H9 (cell line): ENCODE measurements around the gene ZNF77. TPM values are rescaled to one million over a fixed set of nuclear protein-coding genes. Genes with fewer than 3 reads are reported as not detected.

Experiments used
- DNase-seq: peaks from one replicate; pipeline ENCODE4 v3.0.0-alpha.2; 2017
- H2AFZ ChIP-seq: one replicate; pipeline ENCODE4 v1.6.1; 2013; ENCODE audit warnings: mild to moderate bottlenecking, low read length, control low read depth, moderate library complexity
- H2AK5ac ChIP-seq: 2 replicates; pipeline ENCODE4 v1.6.1; 2013; ENCODE audit warnings: low read length, control low read depth, mixed read lengths; ENCODE audit not compliant: insufficient read length
- H2BK120ac ChIP-seq: one replicate; pipeline ENCODE4 v1.6.1; 2013; ENCODE audit warnings: low read depth, mild to moderate bottlenecking, low read length, control low read depth, inconsistent platforms; ENCODE audit not compliant: poor library complexity, severe bottlenecking
- H2BK12ac ChIP-seq: 2 replicates; pipeline ENCODE4 v1.6.1; 2013; ENCODE audit warnings: low read length, control low read depth, mixed read lengths, low read depth; ENCODE audit not compliant: insufficient read length
- H2BK15ac ChIP-seq: 2 replicates; pipeline ENCODE4 v1.6.1; 2013; ENCODE audit warnings: low read depth, low read length, control low read depth
- H2BK20ac ChIP-seq: one replicate; pipeline ENCODE4 v1.6.1; 2013; ENCODE audit warnings: low read depth, mild to moderate bottlenecking, low read length, control low read depth, inconsistent platforms; ENCODE audit not compliant: poor library complexity, severe bottlenecking
- H2BK5ac ChIP-seq: 2 replicates; pipeline ENCODE4 v1.6.1; 2013; ENCODE audit warnings: low read length, control low read depth, mixed read lengths; ENCODE audit not compliant: insufficient read length
- H3K14ac ChIP-seq: 2 replicates; pipeline ENCODE4 v1.6.1; 2013; ENCODE audit warnings: low read length, control low read depth; ENCODE audit not compliant: insufficient read depth
- H3K18ac ChIP-seq: 2 replicates; pipeline ENCODE4 v1.6.1; 2013; ENCODE audit warnings: low read depth, mild to moderate bottlenecking, mixed read lengths, low read length, control low read depth; ENCODE audit not compliant: insufficient read length
- H3K23ac ChIP-seq: 2 replicates; pipeline ENCODE4 v1.6.1; 2013; ENCODE audit warnings: low read length, control low read depth, mixed read lengths, low read depth; ENCODE audit not compliant: insufficient read length
- H3K23me2 ChIP-seq: 2 replicates; pipeline ENCODE4 v1.6.1; 2013; ENCODE audit warnings: low read depth, mild to moderate bottlenecking, mixed read lengths, low read length, control low read depth; ENCODE audit not compliant: insufficient read length, poor library complexity, severe bottlenecking
- H3K27ac ChIP-seq: 2 replicates; pipeline ENCODE4 v1.5.1; 2013; ENCODE audit warnings: low read length, control low read depth, mixed read lengths, low read depth; ENCODE audit not compliant: insufficient read length
- H3K27me3 ChIP-seq: 2 replicates; pipeline ENCODE4 v1.6.1; 2013; ENCODE audit warnings: low read length, control low read depth, inconsistent platforms; ENCODE audit not compliant: insufficient read depth
- H3K4ac ChIP-seq: 2 replicates; pipeline ENCODE4 v1.6.1; 2013; ENCODE audit warnings: low read depth, mild to moderate bottlenecking, control low read depth, inconsistent platforms, low read length, moderate library complexity
- H3K4me1 ChIP-seq: 2 replicates; pipeline ENCODE4 v1.6.1; 2013; ENCODE audit warnings: low read length, control low read depth, inconsistent platforms; ENCODE audit not compliant: insufficient read depth
- H3K4me2 ChIP-seq: 2 replicates; pipeline ENCODE4 v1.6.1; 2013; ENCODE audit warnings: low read length, control low read depth, mixed read lengths; ENCODE audit not compliant: insufficient read length, insufficient read depth
- H3K56ac ChIP-seq: 2 replicates; pipeline ENCODE4 v1.6.1; 2013; ENCODE audit warnings: low read depth, mild to moderate bottlenecking, mixed read lengths, low read length, control low read depth; ENCODE audit not compliant: insufficient read length
- H3K79me1 ChIP-seq: 2 replicates; pipeline ENCODE4 v1.6.1; 2013; ENCODE audit warnings: low read depth, mild to moderate bottlenecking, moderate library complexity, low read length, control low read depth, inconsistent platforms; ENCODE audit not compliant: insufficient read depth, poor library complexity, severe bottlenecking
- H3K79me2 ChIP-seq: 2 replicates; pipeline ENCODE4 v1.6.1; 2013; ENCODE audit warnings: low read length, control low read depth, inconsistent platforms; ENCODE audit not compliant: insufficient read depth
- H3K9ac ChIP-seq: 2 replicates; pipeline ENCODE4 v1.6.1; 2013; ENCODE audit warnings: low read length, control low read depth, mixed read lengths; ENCODE audit not compliant: insufficient read length; ENCODE audit errors: extremely low read depth
- H3K9me3 ChIP-seq: one replicate; pipeline ENCODE4 v1.6.1; 2013; ENCODE audit warnings: low read depth, low read length, inconsistent platforms; ENCODE audit not compliant: control insufficient read depth
- H3T11ph ChIP-seq: one replicate; pipeline ENCODE4 v1.6.1; 2013; ENCODE audit warnings: mild to moderate bottlenecking, low read length, control low read depth, inconsistent platforms
- H4K20me1 ChIP-seq: one replicate; pipeline ENCODE4 v1.6.1; 2013; ENCODE audit not compliant: control insufficient read depth, insufficient read length, insufficient read depth
- H4K5ac ChIP-seq: 2 replicates; pipeline ENCODE4 v1.6.1; 2013; ENCODE audit warnings: low read depth, mild to moderate bottlenecking, mixed read lengths, low read length, control low read depth; ENCODE audit not compliant: insufficient read length
- H4K8ac ChIP-seq: replicated peaks from 2 replicates; pipeline ENCODE4 v1.6.1; 2013; ENCODE audit warnings: low read length, control low read depth, mixed read lengths, low read depth; ENCODE audit not compliant: insufficient read length
- H4K91ac ChIP-seq: 2 replicates; pipeline ENCODE4 v1.6.1; 2013; ENCODE audit warnings: low read depth, mild to moderate bottlenecking, moderate library complexity, mixed read lengths, low read length, control low read depth; ENCODE audit not compliant: insufficient read length
- H3K27ac Mint-ChIP-seq, 3 experiments: 2 replicates in 2 of 3; 3 replicates in 1 of 3; pipeline ENCODE4 v1.8.0; 2020 to 2021; ENCODE audit warnings: mixed read lengths in 3 of 3, mild to moderate bottlenecking in 1 of 3, moderate library complexity in 1 of 3
- H3K27me3 Mint-ChIP-seq: 2 replicates; pipeline ENCODE4 v1.8.0; 2021; ENCODE audit warnings: low read depth, mild to moderate bottlenecking, moderate library complexity, mixed read lengths
- H3K36me3 Mint-ChIP-seq, 3 experiments: 2 replicates in 2 of 3; 3 replicates in 1 of 3; pipeline ENCODE4 v1.8.0; 2020 to 2021; ENCODE audit warnings: low read depth in 3 of 3, mixed read lengths in 3 of 3; ENCODE audit not compliant: insufficient read depth in 1 of 3
- H3K4me1 Mint-ChIP-seq, 2 experiments: 2 replicates each; pipeline ENCODE4 v1.8.0; 2020; ENCODE audit warnings: mixed read lengths in 2 of 2
- H3K4me3 Mint-ChIP-seq, 2 experiments: 2 replicates in 1 of 2; 3 replicates in 1 of 2; pipeline ENCODE4 v1.8.0; 2020 to 2021; ENCODE audit warnings: mild to moderate bottlenecking in 2 of 2, mixed read lengths in 2 of 2, moderate library complexity in 1 of 2
- H3K9me3 Mint-ChIP-seq, 2 experiments: 2 replicates in 1 of 2; 3 replicates in 1 of 2; pipeline ENCODE4 v1.8.0; 2020; ENCODE audit warnings: mild to moderate bottlenecking in 2 of 2, mixed read lengths in 2 of 2, moderate library complexity in 1 of 2
- CTCF ChIP-seq: fragments of 200-600 bp; sonication (generic); conservative IDR thresholded peaks from 3 replicates; pipeline ENCODE4 v1.8.0; 2021; ENCODE audit warnings: antibody characterized with exemption, mild to moderate bottlenecking
- WGBS: extraction: QIAGEN DNeasy Blood & Tissue Kit; methylation state at CpG from one replicate; pipeline ENCODE4 v1.1.7; 2013; ENCODE audit warnings: missing lambda C conversion rate, low lambda C conversion rate, mixed read lengths; ENCODE audit not compliant: insufficient read length; ENCODE audit errors: extremely low coverage; 5-methylcytosine and 5-hydroxymethylcytosine counted together
- total RNA-seq: library from RNA; stranded (reverse); gene quantifications from 2 replicates; pipeline ENCODE4 v1.2.1, GENCODE V29; 2021

The ZNF77 gene
- total RNA-seq, 1 experiment from 2014 or later, result 4.6 TPM

GRCh38 chr19:2960120-2960519 is 15.3 kb upstream of the ZNF77 start:
- Histone ChIP-seq H3K27ac (no peak overlapping the region), H3K79me1 (no peaks in the 10 kb centered on the region), H4K8ac (no peak overlapping the region), H4K91ac (no peak overlapping the region), H3K23me2 (no peaks in the 10 kb centered on the region), H3T11ph (no peak overlapping the region), H2BK120ac (no peak overlapping the region), H2BK12ac (no peak overlapping the region), H3K56ac (no peak overlapping the region), H3K14ac (no peak overlapping the region), H3K4me1 (no peaks in the 10 kb centered on the region), H2BK20ac (no peak overlapping the region), H2BK5ac (no peak overlapping the region), H3K4me2 (no peak overlapping the region), H4K5ac (no peak overlapping the region), H4K20me1 (no peaks in the 10 kb centered on the region), H3K27me3 (no peaks in the 10 kb centered on the region), H2AFZ (no peak overlapping the region), H3K79me2 (no peaks in the 10 kb centered on the region), H3K9me3 (no peaks in the 10 kb centered on the region), H3K23ac (no peak overlapping the region), H3K9ac (no peak overlapping the region), H2BK15ac (no peak overlapping the region), H2AK5ac (no peak overlapping the region), H3K4ac (no peak overlapping the region), H3K18ac (no peak overlapping the region)
- Mint-ChIP-seq H3K27me3 (peaks cover 7% of the 10 kb centered on the region), H3K4me3 (no peak overlapping the region), H3K9me3 (peaks cover 0 to 1% of the 10 kb centered on the region in 2 experiments; a peak in 3 of 5 replicates), H3K36me3 (no peaks in the 10 kb centered on the region), H3K27ac (no peak overlapping the region), H3K4me1 (peaks cover 2% of the 10 kb centered on the region in 2 experiments; a peak in 3 of 4 replicates)
- WGBS, result no CpG with 5 or more reads among the region's 12 CpGs
- no peak for TF ChIP-seq CTCF
- no peak for DNase-seq
